Activated T-helper 1 cell treated with anti-CD3 and anti-CD28 coated beads, Interleukin-12 subunit alpha, Interleukin-12 subunit beta, Interleukin-2, Interleukin-4 antibody, amounts not matched to agents 30 ng/mL and 10 ng/mL and 1 ng/mL, durations not matched to agents 14 hours and 24 hours and 36 hours (primary cell): ENCODE data around the gene ELL2. TPM values are rescaled to one million over a fixed set of nuclear protein-coding genes. Genes with fewer than 3 reads are reported as not detected.
A peak's percentile ranks its signal among the peaks of the same experiment; 100 is the strongest.

Experiments
- DNase-seq: peaks from one replicate; pipeline ENCODE4 v3.0.0; 2021; ENCODE audit warnings: low spot score
- H3K27ac Mint-ChIP-seq: one replicate; pipeline ENCODE4 v1.8.0; 2021; ENCODE audit warnings: mild to moderate bottlenecking, mixed read lengths
- H3K27me3 Mint-ChIP-seq: one replicate; pipeline ENCODE4 v1.8.0; 2022; ENCODE audit warnings: mild to moderate bottlenecking, moderate library complexity, mixed read lengths; ENCODE audit not compliant: insufficient read depth
- H3K36me3 Mint-ChIP-seq: one replicate; pipeline ENCODE4 v1.8.0; 2021; ENCODE audit warnings: low read depth, mixed read lengths
- H3K4me1 Mint-ChIP-seq: one replicate; pipeline ENCODE4 v1.8.0; 2021; ENCODE audit warnings: low read depth, mixed read lengths
- H3K4me3 Mint-ChIP-seq: one replicate; pipeline ENCODE4 v1.8.0; 2021; ENCODE audit warnings: mild to moderate bottlenecking, moderate library complexity, mixed read lengths
- H3K9me3 Mint-ChIP-seq: one replicate; pipeline ENCODE4 v1.8.0; 2021; ENCODE audit warnings: mixed read lengths
- intact Hi-C: fragments of 100-400 bp; cut with micrococcal nuclease; formaldehyde crosslinking; loops from one replicate; pipeline ENCODE4 v1.15.1; 2024
- total RNA-seq: library from RNA; stranded (reverse); gene quantifications from 2 replicates; pipeline ENCODE4 v1.2.3, GENCODE V29; 2022

Gene ELL2
- total RNA-seq, 1 donor from 2014 or later = 93.9 TPM

GRCh38 chr5:95904827-95905226 lies 56.8 kb downstream of the ELL2 start:
- intact Hi-C loops = no loop called here
- Mint-ChIP-seq H3K9me3 (no peaks in the 10 kb centered on the region), H3K27ac (peak overlapping the region; percentile 45), H3K4me3 (no peak overlapping the region), H3K4me1 (peaks cover 35% of the 10 kb centered on the region), H3K27me3 (no peaks in the 10 kb centered on the region), H3K36me3 (peaks cover 38% of the 10 kb centered on the region)
- DNase-seq = no peak

- peaks cover 29% of the 10 kb centered on the region for H3K4me1 Mint-ChIP-seq
- H3K27me3 Mint-ChIP-seq = no peaks in the 10 kb centered on the region
- H3K9me3 Mint-ChIP-seq = no peaks in the 10 kb centered on the region
- peaks cover 35% of the 10 kb centered on the region for H3K36me3 Mint-ChIP-seq
- intact Hi-C loops = no loop called here
- no peak overlapping the region for H3K27ac Mint-ChIP-seq
- H3K4me3 Mint-ChIP-seq = no peak overlapping the region
- no peak for DNase-seq
Measured at GRCh38 chr5:95903838-95904237, 57.8 kb downstream of the ELL2 start.

- Mint-ChIP-seq H3K4me3 (no peak overlapping the region), H3K9me3 (no peaks in the 10 kb centered on the region), H3K27ac (no peak overlapping the region), H3K36me3 (peaks cover 43% of the 10 kb centered on the region), H3K4me1 (peaks cover 14% of the 10 kb centered on the region), H3K27me3 (no peaks in the 10 kb centered on the region)
- intact Hi-C loops = no loop called here
- no peak for DNase-seq
Measured at GRCh38 chr5:95901676-95902627, 59.7 kb downstream of the ELL2 start.

GRCh38 chr5:95900383-95900958 lies 61.2 kb downstream of the ELL2 start:
- intact Hi-C loops = no loop called here
- Mint-ChIP-seq H3K4me1 (peaks cover 17% of the 10 kb centered on the region), H3K36me3 (peaks cover 47% of the 10 kb centered on the region), H3K4me3 (no peak overlapping the region), H3K27me3 (no peaks in the 10 kb centered on the region), H3K27ac (no peak overlapping the region), H3K9me3 (no peaks in the 10 kb centered on the region)
- no peak for DNase-seq

- DNase-seq = no peak
- Mint-ChIP-seq H3K9me3 (no peaks in the 10 kb centered on the region), H3K4me1 (peaks cover 20% of the 10 kb centered on the region), H3K27ac (no peak overlapping the region), H3K36me3 (peaks cover 48% of the 10 kb centered on the region), H3K4me3 (no peak overlapping the region), H3K27me3 (no peaks in the 10 kb centered on the region)
- intact Hi-C loops = no loop called here
Measured at GRCh38 chr5:95899829-95900228, 61.8 kb downstream of the ELL2 start.

GRCh38 chr5:95899006-95899405 lies 62.6 kb downstream of the ELL2 start:
- intact Hi-C loops = no loop called here

GRCh38 chr5:95895771-95896170 lies 65.9 kb downstream of the ELL2 start:
- Mint-ChIP-seq H3K4me1 (peaks cover 12% of the 10 kb centered on the region), H3K27me3 (no peaks in the 10 kb centered on the region), H3K4me3 (no peak overlapping the region), H3K36me3 (peaks cover 42% of the 10 kb centered on the region), H3K27ac (no peak overlapping the region), H3K9me3 (no peaks in the 10 kb centered on the region)
- no peak for DNase-seq
- intact Hi-C loops = no loop called here

More at GRCh38 chr5:95899006-95899405, 62.6 kb downstream of the ELL2 start:
- no peak for DNase-seq
- peaks cover 46% of the 10 kb centered on the region for H3K36me3 Mint-ChIP-seq
- H3K27ac Mint-ChIP-seq = no peak overlapping the region
- no peak overlapping the region for H3K4me3 Mint-ChIP-seq
- no peaks in the 10 kb centered on the region for H3K9me3 Mint-ChIP-seq
- no peaks in the 10 kb centered on the region for H3K27me3 Mint-ChIP-seq
- H3K4me1 Mint-ChIP-seq = peaks cover 24% of the 10 kb centered on the region

- Mint-ChIP-seq H3K36me3 (peaks cover 42% of the 10 kb centered on the region), H3K9me3 (no peaks in the 10 kb centered on the region), H3K4me1 (peaks cover 12% of the 10 kb centered on the region), H3K27ac (no peak overlapping the region), H3K27me3 (no peaks in the 10 kb centered on the region), H3K4me3 (no peak overlapping the region)
- intact Hi-C loops = no loop called here
- DNase-seq = no peak
Measured at GRCh38 chr5:95895251-95895650, 66.4 kb downstream of the ELL2 start.

- intact Hi-C loops = loop anchor here (1.0 to 2.0 kb wide), 3 partner anchors 34 to 443 kb away; partner anchors contain the start of gene ELL2
- Mint-ChIP-seq H3K4me3 (no peak overlapping the region), H3K36me3 (peaks cover 48% of the 10 kb centered on the region), H3K27me3 (no peaks in the 10 kb centered on the region), H3K4me1 (peaks cover 25% of the 10 kb centered on the region), H3K9me3 (no peaks in the 10 kb centered on the region), H3K27ac (no peak overlapping the region)
- DNase-seq = peak; percentile 15
Measured at GRCh38 chr5:95892784-95893354, 68.8 kb downstream of the ELL2 start.

- intact Hi-C loops = no loop called here
- Mint-ChIP-seq H3K36me3 (peaks cover 48% of the 10 kb centered on the region), H3K4me3 (no peak overlapping the region), H3K27me3 (no peaks in the 10 kb centered on the region), H3K4me1 (peaks cover 19% of the 10 kb centered on the region), H3K9me3 (no peaks in the 10 kb centered on the region), H3K27ac (no peak overlapping the region)
- DNase-seq = no peak
Measured at GRCh38 chr5:95891499-95891898, 70.2 kb downstream of the ELL2 start.

- Mint-ChIP-seq H3K4me3 (no peak overlapping the region), H3K36me3 (peaks cover 47% of the 10 kb centered on the region), H3K9me3 (no peaks in the 10 kb centered on the region), H3K27ac (no peak overlapping the region), H3K27me3 (no peaks in the 10 kb centered on the region), H3K4me1 (peaks cover 18% of the 10 kb centered on the region)
- intact Hi-C loops = loop anchor here (2.0 kb wide), 1 partner anchor 18 kb away; no protein-coding TSS in a partner anchor
- no peak for DNase-seq
Measured at GRCh38 chr5:95889076-95889475, 72.6 kb downstream of the ELL2 start.

GRCh38 chr5:95887977-95888376 lies 73.7 kb downstream of the ELL2 start:
- no peak overlapping the region for H3K27ac Mint-ChIP-seq
- intact Hi-C loops = loop anchor here (2.0 kb wide), 1 partner anchor 17 kb away; no protein-coding TSS in a partner anchor
- no peaks in the 10 kb centered on the region for H3K9me3 Mint-ChIP-seq
- H3K36me3 Mint-ChIP-seq = peaks cover 51% of the 10 kb centered on the region
- no peak overlapping the region for H3K4me3 Mint-ChIP-seq
- no peak for DNase-seq
- no peaks in the 10 kb centered on the region for H3K27me3 Mint-ChIP-seq
- H3K4me1 Mint-ChIP-seq = peaks cover 18% of the 10 kb centered on the region
